Activated CD4-positive, CD25-positive, alpha-beta regulatory T cell (primary cell): Measurements from ENCODE around the gene ADAMTS20.
"Not testable (repeated sequence)": the region's sequence is repeated elsewhere in the genome, so short reads cannot be mapped to it uniquely, and the experiment has no call there.

Source experiments
- DNase-seq, 4 experiments: peaks; one replicate each; lab custom pipeline; 2025; lab: John Stamatoyannopoulos, UW

Gene ADAMTS20, protein sequence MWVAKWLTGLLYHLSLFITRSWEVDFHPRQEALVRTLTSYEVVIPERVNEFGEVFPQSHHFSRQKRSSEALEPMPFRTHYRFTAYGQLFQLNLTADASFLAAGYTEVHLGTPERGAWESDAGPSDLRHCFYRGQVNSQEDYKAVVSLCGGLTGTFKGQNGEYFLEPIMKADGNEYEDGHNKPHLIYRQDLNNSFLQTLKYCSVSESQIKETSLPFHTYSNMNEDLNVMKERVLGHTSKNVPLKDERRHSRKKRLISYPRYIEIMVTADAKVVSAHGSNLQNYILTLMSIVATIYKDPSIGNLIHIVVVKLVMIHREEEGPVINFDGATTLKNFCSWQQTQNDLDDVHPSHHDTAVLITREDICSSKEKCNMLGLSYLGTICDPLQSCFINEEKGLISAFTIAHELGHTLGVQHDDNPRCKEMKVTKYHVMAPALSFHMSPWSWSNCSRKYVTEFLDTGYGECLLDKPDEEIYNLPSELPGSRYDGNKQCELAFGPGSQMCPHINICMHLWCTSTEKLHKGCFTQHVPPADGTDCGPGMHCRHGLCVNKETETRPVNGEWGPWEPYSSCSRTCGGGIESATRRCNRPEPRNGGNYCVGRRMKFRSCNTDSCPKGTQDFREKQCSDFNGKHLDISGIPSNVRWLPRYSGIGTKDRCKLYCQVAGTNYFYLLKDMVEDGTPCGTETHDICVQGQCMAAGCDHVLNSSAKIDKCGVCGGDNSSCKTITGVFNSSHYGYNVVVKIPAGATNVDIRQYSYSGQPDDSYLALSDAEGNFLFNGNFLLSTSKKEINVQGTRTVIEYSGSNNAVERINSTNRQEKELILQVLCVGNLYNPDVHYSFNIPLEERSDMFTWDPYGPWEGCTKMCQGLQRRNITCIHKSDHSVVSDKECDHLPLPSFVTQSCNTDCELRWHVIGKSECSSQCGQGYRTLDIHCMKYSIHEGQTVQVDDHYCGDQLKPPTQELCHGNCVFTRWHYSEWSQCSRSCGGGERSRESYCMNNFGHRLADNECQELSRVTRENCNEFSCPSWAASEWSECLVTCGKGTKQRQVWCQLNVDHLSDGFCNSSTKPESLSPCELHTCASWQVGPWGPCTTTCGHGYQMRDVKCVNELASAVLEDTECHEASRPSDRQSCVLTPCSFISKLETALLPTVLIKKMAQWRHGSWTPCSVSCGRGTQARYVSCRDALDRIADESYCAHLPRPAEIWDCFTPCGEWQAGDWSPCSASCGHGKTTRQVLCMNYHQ (N-terminal part only)

DNA sequence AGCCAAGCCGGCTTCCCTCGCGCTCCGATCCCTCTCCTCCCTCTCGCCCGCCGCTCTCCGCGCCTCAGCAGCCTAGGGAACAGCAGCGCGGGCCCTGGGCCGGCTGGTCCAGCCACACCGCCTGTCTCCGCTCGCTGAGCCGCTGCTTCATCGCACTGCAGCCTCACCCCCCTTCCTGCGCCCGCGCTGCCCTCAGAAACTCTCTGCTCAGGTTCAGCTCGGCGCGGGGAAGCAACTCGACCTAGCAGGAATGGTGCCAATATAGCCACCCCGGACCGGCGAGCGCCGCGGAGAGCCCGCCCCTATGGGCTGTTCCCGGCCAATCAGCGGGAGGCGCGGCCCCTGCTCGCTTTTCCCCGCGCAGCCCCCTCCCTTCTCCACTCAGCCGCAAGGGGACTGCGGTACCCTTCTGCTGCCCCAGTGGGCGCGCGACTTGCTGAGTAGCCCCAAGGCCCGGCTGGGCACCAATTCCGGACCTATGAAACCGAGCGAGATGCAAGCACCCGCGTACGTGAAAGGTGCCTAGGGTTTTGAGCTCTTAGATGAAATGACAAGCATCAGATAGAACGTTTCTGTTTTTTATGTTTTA lies at the start of gene ADAMTS20:
Gene ADAMTS20 (minus strand): TSS at position 233 of the 589 bp plus-strand sequence. CDS start 282 bp downstream, outside the sequence.
- DNase-seq, result no peak

DNA sequence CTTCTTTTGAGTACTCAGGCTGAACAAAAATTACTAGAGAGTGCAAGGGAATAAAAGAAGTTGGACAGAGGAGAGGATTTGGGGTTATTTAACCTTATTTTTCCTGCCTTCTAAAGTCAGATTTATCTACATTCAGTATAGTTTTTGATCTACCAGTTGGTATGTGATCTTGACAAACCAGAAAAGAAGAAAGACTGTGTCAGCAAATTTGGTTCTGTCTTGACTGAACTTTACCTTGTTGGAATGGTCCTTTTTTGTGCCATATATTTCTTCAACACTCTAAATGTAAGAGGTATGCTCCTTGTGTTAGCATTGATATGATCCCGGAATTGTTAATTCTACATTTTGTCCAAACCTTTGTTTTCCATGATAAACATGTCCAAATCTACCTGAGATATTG lies 47.7 kb upstream of the ADAMTS20 start:
- no peak for DNase-seq

DNA sequence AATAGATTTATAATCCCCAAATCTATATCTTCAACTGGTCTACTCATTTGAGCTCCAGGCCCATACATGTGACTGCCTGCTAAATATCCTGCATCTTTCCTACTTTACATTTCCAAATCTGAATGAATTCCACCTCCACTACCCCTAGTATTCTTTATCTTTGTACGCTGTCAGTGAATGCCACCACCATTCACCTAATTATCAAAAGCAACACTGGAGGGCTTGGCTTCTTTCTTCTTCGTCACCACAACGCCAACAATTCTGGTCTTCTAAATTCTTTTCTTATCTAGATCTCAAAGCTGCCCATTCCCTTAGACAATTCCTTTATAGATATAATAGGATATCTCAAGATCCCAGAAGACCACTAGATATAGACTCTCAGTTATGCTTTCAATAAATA lies 47.1 kb upstream of the ADAMTS20 start:
- no peak for DNase-seq

DNA sequence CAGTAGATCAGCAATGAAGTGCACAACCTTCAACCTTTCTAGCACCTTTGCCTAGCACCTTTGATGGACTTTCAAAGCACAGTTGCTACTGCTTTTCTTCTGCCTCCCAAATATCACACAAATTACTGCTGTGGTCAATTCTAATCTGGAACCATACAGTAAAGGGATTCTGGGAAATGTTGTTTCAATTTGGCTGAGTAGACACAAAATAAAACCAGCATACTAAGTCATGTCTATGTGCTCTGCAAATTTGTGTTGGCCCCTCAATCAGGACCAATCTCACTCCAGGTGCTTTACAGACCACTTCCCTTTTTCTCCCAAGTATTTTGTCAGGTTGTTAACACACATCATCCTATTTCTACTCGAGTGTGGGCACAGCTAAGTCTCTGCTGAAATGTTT lies 38.3 kb upstream of the ADAMTS20 start:
- no peak for DNase-seq

DNA sequence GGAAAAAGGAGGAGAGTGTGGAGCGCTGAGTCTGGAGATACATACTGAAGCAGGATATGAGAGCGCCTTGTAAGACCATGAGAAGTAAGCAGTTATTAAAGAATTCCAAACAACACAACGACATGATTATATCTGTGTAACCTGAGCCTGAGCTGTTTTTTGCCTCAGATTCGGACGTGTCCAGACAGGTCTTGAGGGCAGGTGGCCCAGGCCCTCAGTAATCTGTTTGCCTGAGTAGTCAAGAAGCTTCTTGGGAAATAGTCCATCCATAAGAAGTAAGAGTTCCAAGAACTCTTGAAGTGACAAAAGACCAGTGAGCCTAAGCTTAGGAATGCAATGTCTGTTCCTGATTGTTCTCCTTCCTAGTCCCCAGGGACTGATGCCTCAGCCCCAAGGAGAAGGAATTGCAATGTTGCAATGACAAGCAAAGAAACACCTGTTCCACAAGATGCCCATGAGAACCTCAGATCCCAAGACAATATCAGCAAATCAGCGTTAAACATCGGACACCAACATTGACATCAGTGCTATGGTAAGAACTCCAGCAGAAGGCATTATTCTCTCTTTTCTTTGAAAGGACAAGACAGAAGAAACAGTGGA lies 34.7 kb upstream of the ADAMTS20 start:
- no peak for DNase-seq

DNA sequence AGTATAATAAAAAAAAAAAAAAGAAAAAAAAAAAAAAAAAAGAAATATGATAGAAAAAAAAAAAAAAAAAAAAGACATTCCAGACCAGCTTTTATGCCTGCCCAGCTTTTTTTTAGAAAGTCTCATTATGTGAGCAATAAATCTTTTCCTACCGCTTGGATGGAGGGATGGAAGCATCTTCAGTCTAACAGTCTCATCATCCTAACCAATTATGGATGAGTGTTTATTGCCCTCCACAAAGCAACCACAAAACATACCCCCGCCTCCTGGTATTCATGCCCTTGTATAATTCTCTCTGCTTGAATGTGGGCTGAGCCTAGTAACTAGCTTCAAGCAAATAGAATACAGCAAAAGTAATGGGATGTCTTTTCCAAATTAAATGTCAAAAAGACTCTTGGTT lies 33.7 kb upstream of the ADAMTS20 start:
- DNase-seq, result no peak

DNA sequence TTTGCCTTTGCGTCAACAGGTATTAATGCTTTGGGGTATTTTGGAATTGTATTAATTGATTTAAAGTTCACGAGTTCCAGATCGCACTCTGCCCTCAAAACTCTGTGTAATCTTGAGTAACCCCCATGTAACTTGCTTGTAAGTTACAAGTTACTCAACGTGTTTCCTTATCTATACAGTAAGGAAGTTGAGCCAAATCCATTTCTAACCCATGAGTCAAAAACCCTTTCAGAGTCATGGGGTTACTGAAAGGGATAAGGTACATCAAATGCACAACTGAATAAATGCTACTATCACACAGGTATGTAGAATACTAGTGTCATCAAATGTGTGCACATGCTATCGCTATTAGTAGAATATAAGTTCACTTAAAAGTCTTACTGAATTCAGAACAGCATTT lies 28.6 kb upstream of the ADAMTS20 start:
- DNase-seq, result no peak

DNA sequence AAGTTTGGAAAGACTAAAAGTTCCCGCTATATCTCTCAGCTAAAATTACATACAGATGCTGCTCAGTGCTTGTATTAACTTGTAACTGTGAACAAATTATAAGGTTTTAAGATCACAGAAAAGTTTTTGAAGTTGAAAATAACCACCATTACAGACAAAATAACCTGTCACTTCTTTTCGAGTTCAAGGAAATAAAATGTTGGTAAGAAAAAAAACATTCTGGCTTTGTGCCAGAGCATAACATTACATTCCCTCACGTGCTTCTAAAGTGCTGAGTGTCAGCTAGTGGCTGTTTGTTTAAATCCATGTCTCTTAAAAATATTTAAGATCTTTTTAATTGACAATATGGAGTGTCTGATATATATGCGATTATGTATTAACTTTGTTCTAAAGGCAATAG lies 27.2 kb upstream of the ADAMTS20 start:
- DNase-seq, result no peak

DNA sequence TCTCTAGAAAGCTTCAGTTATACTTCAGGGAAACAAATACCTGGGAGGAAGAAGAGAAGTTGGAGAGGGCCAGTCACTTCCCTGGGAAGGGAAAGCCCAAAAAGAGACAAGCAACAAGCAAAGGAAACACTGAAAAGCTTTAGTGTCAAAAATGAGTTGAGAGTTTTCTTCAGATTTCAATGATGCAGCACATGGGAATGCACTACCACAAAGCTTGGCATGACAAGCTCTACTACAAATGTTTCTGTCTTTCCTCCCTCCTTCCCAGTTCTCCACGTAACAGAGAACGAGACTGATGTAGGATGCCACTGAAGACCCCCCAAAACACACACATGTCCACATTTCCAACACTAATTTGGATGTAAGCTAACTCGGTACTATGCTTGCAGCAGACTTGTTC lies 26.8 kb upstream of the ADAMTS20 start:
- no peak for DNase-seq

DNA sequence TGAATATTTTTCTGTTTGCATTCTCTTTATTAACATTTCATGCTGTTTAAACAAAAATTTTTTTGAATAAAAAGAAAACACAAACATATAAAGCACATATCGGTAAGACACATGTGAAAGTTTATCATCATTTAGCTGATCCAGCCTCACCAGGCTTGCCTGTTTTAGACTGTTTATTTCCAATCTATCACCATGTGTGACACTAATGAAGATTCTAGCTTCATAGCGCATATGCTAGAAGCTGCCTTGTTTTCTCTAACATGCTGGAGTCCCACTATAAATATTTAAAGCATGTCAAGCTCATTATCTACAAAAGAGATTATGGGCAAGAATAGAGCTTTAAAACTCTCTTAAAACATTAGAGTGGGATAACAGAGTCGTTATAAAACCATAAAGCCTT lies 25.4 kb upstream of the ADAMTS20 start:
- DNase-seq, result no peak

DNA sequence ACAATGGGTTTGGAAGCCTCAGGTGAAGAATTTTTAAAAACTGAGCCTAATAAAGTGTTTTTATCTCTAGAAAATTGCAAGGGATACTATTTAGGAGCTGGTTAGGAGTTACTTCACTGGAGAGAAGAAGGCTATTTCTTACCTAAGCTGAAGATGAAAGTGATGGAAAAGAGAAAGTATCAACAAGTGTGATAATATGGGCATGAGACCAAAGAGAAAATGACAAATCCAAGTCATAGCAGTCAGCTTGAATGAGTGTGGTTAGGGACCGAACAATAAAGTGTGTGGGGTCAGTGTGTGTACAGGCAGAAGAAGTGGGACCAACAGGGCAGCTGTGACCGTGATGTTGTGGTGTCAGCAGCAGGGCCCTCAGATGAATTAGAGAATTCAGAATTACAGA lies 24.2 kb upstream of the ADAMTS20 start:
- DNase-seq, result no peak

DNA sequence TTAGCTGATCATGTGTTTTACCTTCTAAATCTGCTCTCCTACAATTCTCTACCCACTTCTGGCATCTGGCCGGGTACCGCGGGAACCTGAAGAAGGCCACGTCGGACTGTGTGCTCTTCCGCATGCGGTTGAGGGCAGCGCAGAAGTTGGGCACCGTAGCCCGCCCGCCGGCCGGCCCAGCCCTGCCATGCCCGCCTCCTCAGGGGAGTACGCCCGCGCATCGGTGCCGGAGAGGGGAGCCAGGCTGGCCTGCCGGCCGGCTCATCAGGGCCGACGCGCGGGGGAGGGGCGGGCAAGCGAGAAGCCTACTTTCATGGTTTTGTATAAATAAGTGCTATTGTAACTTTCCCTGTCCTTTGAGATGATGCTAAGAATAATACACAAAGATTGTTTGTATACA lies 19.9 kb upstream of the ADAMTS20 start:
- DNase-seq, result no peak

DNA sequence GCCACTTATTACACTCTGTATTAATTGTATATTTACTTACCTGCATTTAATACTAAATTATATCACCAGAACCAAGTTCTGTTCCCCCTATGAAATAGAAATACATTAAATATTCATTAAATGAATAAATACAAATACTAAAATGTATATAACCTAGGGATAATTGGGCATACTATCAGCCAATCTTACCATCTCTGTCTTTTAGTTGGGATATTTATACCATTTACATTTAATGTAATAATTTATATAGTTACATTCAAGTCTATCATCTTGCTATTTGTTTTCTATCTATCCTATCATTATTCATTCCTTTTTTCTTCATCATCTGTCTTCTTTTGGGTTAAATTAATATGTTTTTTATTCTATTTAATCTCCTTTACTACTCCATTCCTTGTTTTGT lies 4.1 kb upstream of the ADAMTS20 start:
- no peak for DNase-seq

DNA sequence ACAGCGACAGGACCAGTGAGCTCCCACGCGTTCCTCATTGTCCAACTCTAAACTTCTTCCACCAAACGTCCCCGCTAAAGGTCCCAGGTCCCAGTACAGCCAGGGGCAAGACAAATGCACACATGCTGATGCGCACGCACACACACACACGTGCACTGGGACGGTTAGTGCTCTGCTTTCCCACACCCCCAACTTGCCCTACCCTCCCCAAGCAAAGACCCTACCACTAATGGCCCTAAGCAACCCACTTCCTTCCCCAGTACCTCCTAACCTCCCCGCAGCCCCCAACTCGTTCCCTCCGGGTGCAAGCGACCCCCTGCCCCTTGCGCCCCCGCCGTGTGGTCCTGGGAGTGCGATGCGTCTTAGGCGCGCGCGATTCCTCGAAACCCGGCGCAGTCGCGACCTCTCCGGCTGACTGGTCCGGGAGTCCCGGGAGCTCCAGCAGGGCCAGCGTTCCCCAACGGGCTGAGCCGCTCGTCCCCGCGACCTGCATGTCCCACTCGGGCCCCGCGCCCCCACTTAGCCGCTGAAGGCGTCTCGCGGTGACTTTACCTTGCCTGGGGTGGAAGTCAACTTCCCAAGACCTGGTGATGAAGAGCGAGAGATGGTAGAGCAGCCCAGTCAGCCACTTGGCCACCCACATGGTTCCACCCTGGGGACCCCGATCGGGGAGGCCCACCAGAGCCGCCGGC lies 578 bp downstream of the ADAMTS20 start:
- DNase-seq, result no peak

DNA sequence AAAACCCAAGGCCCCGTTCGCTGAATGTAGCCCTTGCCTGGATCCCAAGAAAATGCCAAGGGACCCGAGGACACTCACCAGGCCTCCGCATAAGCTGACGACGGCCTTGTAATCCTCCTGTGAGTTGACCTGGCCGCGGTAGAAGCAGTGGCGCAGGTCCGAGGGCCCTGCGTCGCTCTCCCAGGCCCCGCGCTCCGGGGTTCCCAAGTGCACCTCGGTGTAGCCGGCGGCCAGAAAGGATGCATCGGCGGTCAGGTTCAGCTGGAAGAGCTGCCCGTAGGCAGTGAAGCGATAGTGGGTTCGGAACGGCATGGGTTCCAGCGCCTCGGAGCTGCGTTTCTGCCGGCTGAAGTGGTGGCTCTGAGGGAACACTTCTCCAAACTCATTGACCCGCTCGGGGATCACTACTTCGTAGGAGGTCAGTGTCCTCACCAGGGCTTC lies 1.2 kb downstream of the ADAMTS20 start:
- no peak for DNase-seq

DNA sequence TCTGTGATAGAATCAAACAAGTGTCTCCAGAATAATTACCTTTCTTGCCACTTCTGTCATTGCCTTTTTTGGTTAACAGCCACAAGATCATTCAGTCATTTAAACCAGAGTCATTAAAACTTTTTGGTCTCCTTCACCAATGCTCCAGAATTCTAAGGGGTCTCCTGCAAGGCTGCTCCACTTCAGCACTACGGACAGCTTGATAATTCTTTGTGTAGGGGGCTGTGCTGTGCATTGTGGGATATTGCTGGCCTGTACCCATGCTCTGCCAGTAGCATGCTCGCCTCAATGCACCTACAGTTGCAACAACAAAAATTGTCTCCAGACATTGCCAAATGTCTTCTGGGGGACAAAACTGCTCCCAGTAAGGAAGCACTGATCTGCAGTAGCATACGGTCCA lies 7.3 kb downstream of the ADAMTS20 start:
- no peak for DNase-seq

DNA sequence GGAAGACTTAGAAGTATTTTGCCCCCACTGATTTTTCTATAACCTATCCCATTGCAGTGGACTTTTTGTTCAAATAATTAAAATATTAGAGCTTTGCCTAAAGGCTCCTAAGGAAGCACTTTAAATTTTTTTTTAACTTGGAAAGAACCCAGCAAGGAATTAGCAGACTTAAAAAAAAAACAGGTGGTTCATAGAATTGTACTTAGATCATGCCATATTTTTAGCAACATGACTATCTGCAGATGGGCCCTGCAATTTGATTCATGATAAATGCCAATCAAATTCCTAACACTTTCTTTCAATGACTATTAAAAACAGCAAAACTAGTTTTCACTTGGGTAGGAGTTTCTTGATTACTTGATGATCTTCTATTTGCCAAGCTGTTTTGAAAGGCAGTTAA lies 11.5 kb downstream of the ADAMTS20 start:
- no peak for DNase-seq

DNA sequence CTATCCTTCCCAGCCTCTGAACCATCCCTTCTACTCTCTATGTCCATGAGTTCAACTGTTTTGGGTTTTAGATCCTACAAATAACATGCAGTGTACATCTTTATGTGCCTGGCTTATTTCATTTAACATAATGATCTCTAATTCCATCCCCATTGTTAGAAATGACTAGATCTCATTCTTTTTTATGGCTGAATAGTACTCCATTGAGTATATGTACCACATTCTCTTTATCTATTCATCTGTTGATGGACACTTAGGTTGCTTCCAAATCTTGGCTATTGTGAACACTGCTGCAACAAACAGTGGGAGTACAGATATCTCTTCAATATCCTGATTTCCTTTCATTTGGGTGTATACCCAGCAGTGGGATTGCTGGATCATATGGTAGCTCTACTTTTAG lies 14.3 kb downstream of the ADAMTS20 start:
- DNase-seq, result not testable (repeated sequence)

DNA sequence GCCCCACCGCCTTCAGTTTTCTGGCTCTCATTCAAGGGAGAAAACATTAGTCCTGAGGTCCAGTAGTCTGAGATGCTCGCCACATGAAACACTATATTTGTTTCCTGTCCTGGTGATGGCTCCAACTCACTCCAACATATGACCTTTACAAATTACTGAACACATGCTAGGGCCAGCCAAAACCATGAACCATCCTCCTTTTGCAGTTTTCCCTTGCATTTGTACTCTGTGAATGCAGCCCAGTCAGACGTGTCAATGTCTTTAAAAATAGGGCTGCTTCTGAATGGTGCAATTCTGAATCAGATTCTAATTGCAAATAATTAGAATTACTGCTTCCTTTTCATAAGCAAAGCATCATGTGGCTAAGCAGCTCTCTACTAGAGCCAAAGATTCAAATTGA lies 36.0 kb downstream of the ADAMTS20 start:
- no peak for DNase-seq

DNA sequence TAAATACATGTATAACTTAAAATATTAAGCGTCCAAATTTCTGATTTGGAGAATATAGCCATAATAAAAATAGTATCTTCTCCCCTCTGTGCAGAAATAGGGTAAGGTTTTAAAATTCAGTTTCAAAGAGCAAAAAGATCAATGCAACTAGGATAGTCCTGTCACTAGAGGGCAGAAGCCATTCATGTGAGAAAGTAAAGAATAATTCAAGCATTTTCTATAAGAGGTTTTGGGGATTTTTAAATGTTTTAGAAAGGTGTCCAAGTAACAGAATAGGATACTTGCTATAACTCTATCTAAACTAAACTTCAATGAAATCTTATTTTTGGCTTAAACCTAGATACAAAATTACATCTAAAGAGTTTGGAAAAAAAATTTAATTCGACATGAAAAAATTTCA lies 50.3 kb downstream of the ADAMTS20 start:
- no peak for DNase-seq

DNA sequence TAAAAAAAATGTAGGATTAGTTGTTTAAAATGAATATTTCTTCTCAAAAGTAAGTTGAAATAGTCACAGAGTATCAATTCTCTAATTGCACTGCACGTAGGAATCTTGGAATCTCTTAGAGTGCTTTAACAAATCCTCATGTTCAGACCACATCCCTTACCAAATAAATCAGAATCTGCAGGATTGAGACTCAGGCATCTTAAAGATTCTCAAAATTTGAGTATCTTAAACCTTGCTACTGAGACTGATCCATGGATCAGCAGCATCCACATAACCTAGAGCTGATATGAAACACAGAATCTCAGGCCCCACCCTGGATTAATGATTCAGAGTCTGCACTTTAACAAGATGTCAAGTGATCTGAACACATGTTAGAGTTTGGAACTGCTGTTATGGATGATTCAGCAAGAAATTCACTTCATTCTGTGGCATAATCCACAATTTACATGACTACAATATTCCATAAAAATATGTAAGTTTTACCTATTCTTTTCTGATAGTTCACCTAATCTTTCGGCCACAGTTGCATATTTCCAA lies 58.7 kb downstream of the ADAMTS20 start:
- DNase-seq, result no peak
